Large intestine (tissue), 3 donors: Measurements from ENCODE around the gene R3HCC1L. TPM values are rescaled to one million over a fixed set of nuclear protein-coding genes. Genes with fewer than 3 reads are reported as not detected.

ENCODE experiments used
- DNase-seq, 2 donors: peaks; one replicate each; pipeline versions ENCODE4 v3.0.0 to v3.0.0-alpha.2; 2013
- H3K27ac ChIP-seq: one replicate; pipeline ENCODE4 v1.5.1; 2013; ENCODE audit warnings: low read length
- H3K27me3 ChIP-seq: 2 replicates; pipeline ENCODE4 v1.6.1; 2013; ENCODE audit warnings: low read length; ENCODE audit not compliant: control insufficient read depth, insufficient read depth
- H3K36me3 ChIP-seq: 2 replicates; pipeline ENCODE4 v1.6.1; 2013; ENCODE audit warnings: low read length; ENCODE audit not compliant: control insufficient read depth, insufficient read depth
- H3K4me1 ChIP-seq: one replicate; pipeline ENCODE4 v1.6.1; 2013; ENCODE audit warnings: low read length; ENCODE audit not compliant: control insufficient read depth, insufficient read depth
- H3K4me3 ChIP-seq: one replicate; pipeline ENCODE4 v1.5.1; 2013; ENCODE audit warnings: low read length
- H3K9me3 ChIP-seq: one replicate; pipeline ENCODE4 v1.6.1; 2013; ENCODE audit warnings: mild to moderate bottlenecking, low read depth, low read length, moderate library complexity; ENCODE audit not compliant: control insufficient read depth
- WGBS: methylation state at CpG from one replicate; pipeline ENCODE4 v1.1.5; 2013; ENCODE audit warnings: low lambda C conversion rate; ENCODE audit not compliant: insufficient coverage; 5-methylcytosine and 5-hydroxymethylcytosine counted together
- polyA plus RNA-seq: library from polyadenylated mRNA; unstranded; fragments of 120-200 nt; gene quantifications from one replicate; pipeline ENCODE4 v1.2.1, GENCODE V29; 2013

R3HCC1L gene
- polyA plus RNA-seq, 1 donor, result 18.2 TPM

DNA sequence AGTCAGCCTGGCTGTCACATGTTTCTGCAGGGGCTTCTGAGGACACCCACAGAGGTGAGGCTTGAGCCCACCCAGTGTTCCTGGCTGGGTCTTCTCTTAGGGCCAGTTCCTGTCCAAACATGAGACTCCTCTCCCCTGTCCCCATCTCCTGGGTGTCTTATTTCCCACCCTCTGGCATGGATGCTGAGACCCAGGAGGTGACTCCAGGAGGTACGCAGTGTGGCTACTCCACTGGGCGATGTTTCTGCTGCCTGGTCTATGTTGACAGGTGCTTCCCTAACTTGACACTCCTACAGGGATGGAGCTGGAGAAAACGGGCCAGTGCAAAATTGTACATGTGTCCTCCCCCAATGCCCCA lies 159.8 kb downstream of the R3HCC1L start:
- no peaks in the 10 kb centered on the region for H3K36me3 ChIP-seq
- H3K9me3 ChIP-seq, result no peaks in the 10 kb centered on the region
- no peak for DNase-seq
- H3K27me3 ChIP-seq, result peaks cover 25% of the 10 kb centered on the region
- no peaks in the 10 kb centered on the region for H3K4me1 ChIP-seq
- no peak overlapping the region for H3K27ac ChIP-seq
- H3K4me3 ChIP-seq, result no peak overlapping the region
- no CpG with 5 or more reads among the region's 3 CpGs for WGBS

Other genes with a start within 250 kb of the R3HCC1L start
- gene CRTAC1, start 104.0 kb upstream of the R3HCC1L start, polyA plus RNA-seq, result 2.5 TPM
- 4.0 TPM for gene LOXL4, start 133.5 kb downstream of the R3HCC1L start, polyA plus RNA-seq